OCI-LY1 (cell line): ENCODE data around the gene IER3.
"Not testable (repeated sequence)": the region's sequence is repeated elsewhere in the genome, so short reads cannot be mapped to it uniquely, and the experiment has no call there.

Experiments used
- EZH2 ChIP-seq: fragments of 200-600 bp; sonication (generic), shearing (Covaris generic); IDR thresholded peaks from 2 replicates; pipeline ENCODE4 v1.8.0; 2017; ENCODE audit warnings: borderline replicate concordance, mixed run types, mild to moderate bottlenecking, antibody characterized with exemption, low read length, moderate library complexity, mixed read lengths
- TF ChIP-seq, protein P1 (sequence below): fragments of 200-600 bp; sonication (generic), shearing (Covaris generic); IDR thresholded peaks from 2 replicates; pipeline ENCODE4 v1.5.1; 2017; ENCODE audit warnings: mild to moderate bottlenecking, antibody characterized with exemption, low read length, moderate library complexity, mixed read lengths

DNA sequence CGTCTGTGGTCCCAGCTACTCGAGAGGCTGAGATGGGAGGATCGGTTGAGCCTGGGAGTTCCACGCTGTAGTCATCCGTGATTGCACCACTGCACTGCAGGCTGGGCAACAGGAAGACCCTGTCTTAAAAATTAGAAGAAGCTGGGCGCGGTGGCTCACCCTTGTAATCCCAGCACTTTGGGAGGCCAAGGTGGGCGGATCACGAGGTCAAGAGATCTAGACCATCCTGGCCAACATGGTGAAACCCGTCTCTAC is 22.4 kb downstream of the IER3 start:
- TF ChIP-seq, protein P1, sequence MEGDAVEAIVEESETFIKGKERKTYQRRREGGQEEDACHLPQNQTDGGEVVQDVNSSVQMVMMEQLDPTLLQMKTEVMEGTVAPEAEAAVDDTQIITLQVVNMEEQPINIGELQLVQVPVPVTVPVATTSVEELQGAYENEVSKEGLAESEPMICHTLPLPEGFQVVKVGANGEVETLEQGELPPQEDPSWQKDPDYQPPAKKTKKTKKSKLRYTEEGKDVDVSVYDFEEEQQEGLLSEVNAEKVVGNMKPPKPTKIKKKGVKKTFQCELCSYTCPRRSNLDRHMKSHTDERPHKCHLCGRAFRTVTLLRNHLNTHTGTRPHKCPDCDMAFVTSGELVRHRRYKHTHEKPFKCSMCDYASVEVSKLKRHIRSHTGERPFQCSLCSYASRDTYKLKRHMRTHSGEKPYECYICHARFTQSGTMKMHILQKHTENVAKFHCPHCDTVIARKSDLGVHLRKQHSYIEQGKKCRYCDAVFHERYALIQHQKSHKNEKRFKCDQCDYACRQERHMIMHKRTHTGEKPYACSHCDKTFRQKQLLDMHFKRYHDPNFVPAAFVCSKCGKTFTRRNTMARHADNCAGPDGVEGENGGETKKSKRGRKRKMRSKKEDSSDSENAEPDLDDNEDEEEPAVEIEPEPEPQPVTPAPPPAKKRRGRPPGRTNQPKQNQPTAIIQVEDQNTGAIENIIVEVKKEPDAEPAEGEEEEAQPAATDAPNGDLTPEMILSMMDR: not testable (repeated sequence)
- not testable (repeated sequence) for TF ChIP-seq EZH2
